Fibroblast of lung (primary cell): ENCODE measurements around the gene PFKFB2. TPM values are rescaled to one million over a fixed set of nuclear protein-coding genes. Genes with fewer than 3 reads are reported as not detected.

Experiments
- DNase-seq, 2 donors: peaks; one replicate each; pipeline versions ENCODE4 v3.0.0 to v3.0.0-alpha.2; 2010; ENCODE audit warnings: low read depth in 2 of 2
- H2AFZ ChIP-seq: 2 replicates; pipeline ENCODE4 v1.5.1; 2012; ENCODE audit warnings: low read length, control low read depth, inconsistent platforms
- H3K27ac ChIP-seq: 2 replicates; pipeline ENCODE4 v1.5.1; 2011; ENCODE audit warnings: low read length, control low read depth; ENCODE audit not compliant: insufficient read depth
- H3K27me3 ChIP-seq: 2 replicates; pipeline ENCODE4 v1.5.1; 2011; ENCODE audit warnings: mild to moderate bottlenecking, low read length; ENCODE audit not compliant: control insufficient read depth, insufficient read depth
- H3K36me3 ChIP-seq: 2 replicates; pipeline ENCODE4 v1.5.1; 2011; ENCODE audit warnings: low read length; ENCODE audit not compliant: control insufficient read depth, insufficient read depth
- H3K4me1 ChIP-seq: 2 replicates; pipeline ENCODE4 v1.5.1; 2011; ENCODE audit warnings: low read length; ENCODE audit not compliant: control insufficient read depth, insufficient read depth; ENCODE audit errors: extremely low read depth
- H3K4me2 ChIP-seq: 2 replicates; pipeline ENCODE4 v1.5.1; 2011; ENCODE audit warnings: low read length, control low read depth; ENCODE audit not compliant: insufficient read depth; ENCODE audit errors: extremely low read depth
- H3K4me3 ChIP-seq, 4 experiments: fragments of 200-600 bp in 1 of 4; sonication (generic) in 1 of 4; replicated peaks in 1 of 4; 2 replicates each; pipeline ENCODE4 v1.5.1; 2011 to 2016; ENCODE audit warnings: low read length in 4 of 4, low read depth in 3 of 4, mild to moderate bottlenecking in 3 of 4, control low read depth in 2 of 4, inconsistent platforms in 1 of 4, mixed read lengths in 1 of 4; ENCODE audit not compliant: insufficient read depth in 1 of 4; ENCODE audit errors: control extremely low read depth in 1 of 4
- H3K79me2 ChIP-seq: 2 replicates; pipeline ENCODE4 v1.5.1; 2012; ENCODE audit warnings: mild to moderate bottlenecking, low read length, inconsistent platforms; ENCODE audit not compliant: control insufficient read depth, insufficient read depth
- H3K9ac ChIP-seq: 2 replicates; pipeline ENCODE4 v1.5.1; 2011; ENCODE audit warnings: mild to moderate bottlenecking, low read length, control low read depth; ENCODE audit not compliant: insufficient read depth
- H3K9me3 ChIP-seq: 2 replicates; pipeline ENCODE4 v1.5.1; 2012; ENCODE audit warnings: low read depth, low read length; ENCODE audit not compliant: control insufficient read depth, insufficient read depth
- H4K20me1 ChIP-seq: 2 replicates; pipeline ENCODE4 v1.5.1; 2011; ENCODE audit warnings: low read length; ENCODE audit not compliant: control insufficient read depth, insufficient read depth; ENCODE audit errors: extremely low read depth
- CTCF ChIP-seq, 2 donors: IDR thresholded peaks in 1 of 2; conservative IDR thresholded peaks in 1 of 2; 1 replicate in 1 of 2; 2 replicates in 1 of 2; pipeline ENCODE4 v1.5.1; 2011 to 2012; ENCODE audit warnings: low read length in 2 of 2, control low read depth in 1 of 2, inconsistent platforms in 1 of 2, low read depth in 1 of 2, mild to moderate bottlenecking in 1 of 2
- EZH2 ChIP-seq: IDR thresholded peaks from 2 replicates; pipeline ENCODE4 v1.5.1; 2012; ENCODE audit warnings: low read length, control low read depth, mild to moderate bottlenecking; ENCODE audit errors: missing control alignments
- polyA plus RNA-seq, 2 donors: library from polyadenylated mRNA; depleted of rRNA in 1 of 2; stranded (reverse) in 1 of 2; unstranded in 1 of 2; fragments of >200 nt; gene quantifications; 2 replicates each; pipeline ENCODE4 v1.2.1, GENCODE V29; 2011 to 2012; ENCODE audit warnings: missing spikeins in 1 of 2
- total RNA-seq: library from RNA; depleted of rRNA; stranded (reverse); fragments of >200 nt; gene quantifications from 2 replicates; pipeline ENCODE4 v1.2.1, GENCODE V29; 2014

PFKFB2 gene
- total and polyA plus RNA-seq, 2 donors (not counting 1 experiment from before 2014, with no cell fraction given) = 3.2 to 7.6 TPM

DNA sequence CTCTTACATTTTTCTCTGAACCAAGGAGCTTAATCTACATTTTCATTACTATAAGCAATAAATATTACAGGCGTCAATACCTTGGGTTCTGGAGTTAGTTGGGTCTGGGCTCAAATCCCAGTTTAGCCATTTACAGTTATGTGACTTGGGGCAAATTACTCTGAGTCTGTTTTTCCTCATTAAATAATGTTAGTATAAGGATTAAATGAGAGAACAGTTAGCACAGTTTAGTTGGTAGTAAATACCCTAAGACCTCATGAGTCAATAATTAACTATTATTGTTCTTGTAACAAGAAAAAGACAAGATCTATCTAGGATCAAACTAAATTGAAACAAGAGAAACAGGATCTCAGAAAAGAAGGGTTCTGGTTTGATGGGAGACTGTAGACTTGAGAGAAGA, 25.2 kb upstream of the PFKFB2 start:
- Histone ChIP-seq H4K20me1 (no peaks in the 10 kb centered on the region), H3K27ac (no peak overlapping the region), H2AFZ (no peak overlapping the region), H3K4me1 (peaks cover 7% of the 10 kb centered on the region), H3K9me3 (no peaks in the 10 kb centered on the region), H3K9ac (no peak overlapping the region), H3K79me2 (no peaks in the 10 kb centered on the region), H3K27me3 (peaks cover 6% of the 10 kb centered on the region), H3K4me2 (no peak overlapping the region), H3K36me3 (no peaks in the 10 kb centered on the region), H3K4me3 (no peak overlapping the region)
- no peak for TF ChIP-seq EZH2
- no peak for TF ChIP-seq CTCF (conservative IDR thresholded peaks at IDR 0.05 in 1 of 2, IDR thresholded peaks at IDR 0.05 in 1 of 2; ENCODE audit: low read depth in 1 of 2, low read length in 2 of 2)
- DNase-seq = no peak

GRCh38 chr1:207028884-207029650, 24.0 kb upstream of the PFKFB2 start:
- H3K36me3 ChIP-seq = no peaks in the 10 kb centered on the region
- no peak overlapping the region for H3K4me2 ChIP-seq
- no peaks in the 10 kb centered on the region for H4K20me1 ChIP-seq
- no peak overlapping the region for H3K27ac ChIP-seq
- H3K79me2 ChIP-seq = no peaks in the 10 kb centered on the region
- no peak overlapping the region for H2AFZ ChIP-seq
- no peak for DNase-seq
- H3K27me3 ChIP-seq = peaks cover 6% of the 10 kb centered on the region
- no peaks in the 10 kb centered on the region for H3K9me3 ChIP-seq
- TF ChIP-seq CTCF (conservative IDR thresholded peaks at IDR 0.05 in 1 of 2, IDR thresholded peaks at IDR 0.05 in 1 of 2; ENCODE audit: low read depth in 1 of 2, low read length in 2 of 2) (no peak), EZH2 (no peak)
- no peak overlapping the region for H3K9ac ChIP-seq
- no peak overlapping the region for H3K4me3 ChIP-seq
- H3K4me1 ChIP-seq = peaks cover 7% of the 10 kb centered on the region

DNA sequence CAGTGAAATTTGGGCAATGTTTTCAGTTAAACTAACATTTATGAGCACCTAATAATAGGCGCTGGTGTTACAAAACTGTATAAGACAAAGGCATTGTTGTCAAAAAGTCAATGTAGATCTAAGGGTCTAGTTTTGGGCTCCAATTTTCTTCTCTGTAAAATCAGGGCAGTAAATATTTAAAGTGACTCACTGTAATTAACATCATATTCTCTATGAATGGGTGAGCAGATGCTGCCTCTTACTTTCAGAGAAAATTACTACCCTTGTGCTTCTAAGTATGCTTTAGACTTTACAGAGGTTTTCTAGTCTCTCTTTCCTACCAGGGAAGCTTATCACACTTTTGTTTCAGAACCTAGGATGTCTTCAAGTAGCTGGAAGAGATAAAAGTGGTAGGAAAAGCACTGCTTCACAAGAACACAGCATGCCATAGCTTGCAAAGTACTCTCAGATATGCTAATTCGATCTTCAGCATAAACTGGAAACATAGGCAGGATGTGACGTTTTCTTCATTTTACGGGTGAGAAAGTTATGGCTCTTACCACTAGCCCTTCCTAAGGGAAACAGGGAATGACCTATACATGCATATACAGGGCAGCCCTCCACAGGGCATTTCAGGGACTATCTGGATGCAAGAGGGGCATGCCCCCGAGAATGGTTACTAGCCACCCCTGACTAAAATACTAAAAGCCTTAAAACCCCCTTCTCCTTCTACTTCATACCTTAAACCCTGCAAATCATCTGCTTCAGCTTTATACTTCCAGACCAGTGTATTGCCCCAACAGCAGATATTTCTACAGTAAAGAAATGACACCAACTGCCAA, 23.2 kb upstream of the PFKFB2 start:
- H3K4me3 ChIP-seq = no peak overlapping the region
- no peak for DNase-seq
- H3K79me2 ChIP-seq = no peaks in the 10 kb centered on the region
- peaks cover 7% of the 10 kb centered on the region for H3K4me1 ChIP-seq
- no peak for TF ChIP-seq EZH2
- no peak for TF ChIP-seq CTCF (conservative IDR thresholded peaks at IDR 0.05 in 1 of 2, IDR thresholded peaks at IDR 0.05 in 1 of 2; ENCODE audit: low read depth in 1 of 2, low read length in 2 of 2)
- H3K9me3 ChIP-seq = no peaks in the 10 kb centered on the region
- no peak overlapping the region for H3K4me2 ChIP-seq
- no peak overlapping the region for H3K9ac ChIP-seq
- H3K36me3 ChIP-seq = no peaks in the 10 kb centered on the region
- peaks cover 6% of the 10 kb centered on the region for H3K27me3 ChIP-seq
- no peak overlapping the region for H3K27ac ChIP-seq
- H2AFZ ChIP-seq = no peak overlapping the region
- H4K20me1 ChIP-seq = no peaks in the 10 kb centered on the region
